Measurements from ENCODE around the gene RHOU. TPM values are rescaled to one million over a fixed set of nuclear protein-coding genes. Genes with fewer than 3 reads are reported as not detected.

RHOU gene
- total RNA-seq, 1 experiment from 2014 or later: not detected

DNA sequence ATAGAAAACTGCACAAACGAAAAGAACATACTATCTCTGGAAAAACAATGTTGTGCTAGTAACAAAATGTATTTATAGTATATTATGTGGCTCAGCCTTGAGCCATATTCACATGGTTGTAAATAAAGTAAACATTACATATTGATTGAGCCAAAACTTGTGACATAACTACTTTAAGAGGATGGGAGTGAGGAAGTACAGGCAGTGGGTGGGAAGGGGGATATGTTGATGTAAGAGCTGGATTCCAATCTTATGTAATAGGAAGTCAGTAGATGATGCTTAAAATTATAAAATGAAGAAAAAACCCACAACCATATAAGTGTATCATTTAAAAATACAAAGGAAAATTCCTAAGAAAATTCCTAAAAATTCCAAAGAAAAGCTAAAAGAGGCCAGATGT lies 42.7 kb downstream of the RHOU start:
- no TSS peak for BruUV-seq (replicated peaks)
- Histone ChIP-seq H3F3A (ENCODE audit: insufficient read depth, low read depth) (no peaks in the 10 kb centered on the region), H3K9me2 (ENCODE audit: insufficient read depth) (no peaks in the 10 kb centered on the region; the same call in 1 of the 2 replicates), H3K9me3 (ENCODE audit: insufficient read depth, low read depth) (no peaks in the 10 kb centered on the region), H2AFZ (no peak overlapping the region), H3K79me2 (ENCODE audit: low read depth) (no peaks in the 10 kb centered on the region), H3K27me3 (ENCODE audit: insufficient read depth, low read depth) (peaks cover 32% of the 10 kb centered on the region), H3K4me3 (no peak overlapping the region), H3K27ac (no peak overlapping the region), H3K4me2 (no peak overlapping the region), H3K36me3 (ENCODE audit: low read depth) (no peaks in the 10 kb centered on the region), H4K20me1 (ENCODE audit: insufficient read depth) (no peaks in the 10 kb centered on the region), H3K4me1 (replicated peaks; ENCODE audit: insufficient read depth) (no peaks in the 10 kb centered on the region)
- TF ChIP-seq, protein P1, sequence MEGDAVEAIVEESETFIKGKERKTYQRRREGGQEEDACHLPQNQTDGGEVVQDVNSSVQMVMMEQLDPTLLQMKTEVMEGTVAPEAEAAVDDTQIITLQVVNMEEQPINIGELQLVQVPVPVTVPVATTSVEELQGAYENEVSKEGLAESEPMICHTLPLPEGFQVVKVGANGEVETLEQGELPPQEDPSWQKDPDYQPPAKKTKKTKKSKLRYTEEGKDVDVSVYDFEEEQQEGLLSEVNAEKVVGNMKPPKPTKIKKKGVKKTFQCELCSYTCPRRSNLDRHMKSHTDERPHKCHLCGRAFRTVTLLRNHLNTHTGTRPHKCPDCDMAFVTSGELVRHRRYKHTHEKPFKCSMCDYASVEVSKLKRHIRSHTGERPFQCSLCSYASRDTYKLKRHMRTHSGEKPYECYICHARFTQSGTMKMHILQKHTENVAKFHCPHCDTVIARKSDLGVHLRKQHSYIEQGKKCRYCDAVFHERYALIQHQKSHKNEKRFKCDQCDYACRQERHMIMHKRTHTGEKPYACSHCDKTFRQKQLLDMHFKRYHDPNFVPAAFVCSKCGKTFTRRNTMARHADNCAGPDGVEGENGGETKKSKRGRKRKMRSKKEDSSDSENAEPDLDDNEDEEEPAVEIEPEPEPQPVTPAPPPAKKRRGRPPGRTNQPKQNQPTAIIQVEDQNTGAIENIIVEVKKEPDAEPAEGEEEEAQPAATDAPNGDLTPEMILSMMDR (conservative IDR thresholded peaks at IDR 0.05): no peak
- TF ChIP-seq EZH2 (IDR thresholded peaks at IDR 0.05; ENCODE audit: low read depth): no peak
- ChIA-PET CTCF (interaction anchor here (0.7 kb wide), 1 partner anchor 9 kb away, joined by 6 read pairs; no protein-coding TSS in a partner anchor), POLR2A (ENCODE audit: unreplicated experiment) (no interaction called here)
- no peak for DNase-seq
- intact Hi-C loops (cut with micrococcal nuclease; ENCODE audit: unreplicated experiment): no loop called here

DNA sequence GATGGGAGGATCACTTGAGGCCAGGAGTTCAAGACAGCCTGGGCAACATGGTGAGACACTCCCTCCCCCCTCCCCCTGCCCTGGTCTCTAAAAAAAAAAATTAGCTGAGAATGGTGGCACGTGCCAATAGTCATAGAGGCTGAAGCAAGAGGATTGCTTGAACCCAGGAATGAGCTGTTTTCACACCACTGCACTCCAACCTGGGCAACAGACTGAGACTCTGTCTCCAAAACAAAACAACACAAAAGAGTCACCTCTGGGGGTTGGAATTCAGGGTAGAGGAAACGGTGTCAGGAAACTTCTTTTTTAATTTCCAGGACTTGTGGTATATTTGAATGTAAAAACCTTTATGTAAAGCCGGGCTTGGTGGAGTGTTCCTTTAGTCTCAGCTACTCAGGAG lies 43.2 kb downstream of the RHOU start:
- no peaks in the 10 kb centered on the region for H3F3A ChIP-seq (ENCODE audit: insufficient read depth, low read depth)
- ChIA-PET POLR2A (ENCODE audit: unreplicated experiment) (no interaction called here), CTCF (interaction anchor here (0.7 kb wide), 1 partner anchor 9 kb away, joined by 6 read pairs; no protein-coding TSS in a partner anchor)
- no peaks in the 10 kb centered on the region for H3K36me3 ChIP-seq (ENCODE audit: low read depth)
- DNase-seq: no peak
- no peaks in the 10 kb centered on the region for H3K9me3 ChIP-seq (ENCODE audit: insufficient read depth, low read depth)
- no peak for TF ChIP-seq EZH2 (IDR thresholded peaks at IDR 0.05; ENCODE audit: low read depth)
- TF ChIP-seq, protein P1 (conservative IDR thresholded peaks at IDR 0.05): no peak
- H3K4me3 ChIP-seq: no peak overlapping the region
- H3K27ac ChIP-seq: no peak overlapping the region
- peaks cover 31% of the 10 kb centered on the region for H3K27me3 ChIP-seq (ENCODE audit: insufficient read depth, low read depth)
- H3K4me1 ChIP-seq (replicated peaks; ENCODE audit: insufficient read depth): no peaks in the 10 kb centered on the region
- intact Hi-C loops (cut with micrococcal nuclease; ENCODE audit: unreplicated experiment): no loop called here
- H3K79me2 ChIP-seq (ENCODE audit: low read depth): no peaks in the 10 kb centered on the region
- H2AFZ ChIP-seq: no peak overlapping the region
- H4K20me1 ChIP-seq (ENCODE audit: insufficient read depth): no peaks in the 10 kb centered on the region
- H3K9me2 ChIP-seq (ENCODE audit: insufficient read depth): no peaks in the 10 kb centered on the region; the same call in 1 of the 2 replicates
- BruUV-seq (replicated peaks): no TSS peak
- no peak overlapping the region for H3K4me2 ChIP-seq

DNA sequence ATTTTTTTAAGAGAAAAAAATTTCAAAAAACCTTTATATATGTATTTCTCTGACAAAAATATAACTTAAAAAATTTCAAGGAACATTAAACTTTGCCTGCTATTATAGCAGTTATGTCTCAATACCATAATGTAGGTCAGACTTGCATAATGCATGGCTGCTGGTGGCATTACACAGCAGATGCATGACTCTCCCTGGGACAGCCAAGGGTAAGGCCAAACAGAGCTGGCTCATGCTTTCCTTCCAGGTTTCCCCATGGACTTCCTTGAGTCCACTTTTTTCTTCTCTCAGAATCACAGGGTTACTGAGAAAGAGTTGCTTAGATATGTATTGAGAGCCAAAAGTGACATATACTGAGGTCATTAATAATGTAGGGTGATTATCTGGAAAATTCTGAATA lies 43.7 kb downstream of the RHOU start:
- no peak for DNase-seq
- Histone ChIP-seq H4K20me1 (ENCODE audit: insufficient read depth) (no peaks in the 10 kb centered on the region), H3K9me2 (ENCODE audit: insufficient read depth) (no peaks in the 10 kb centered on the region; the same call in 1 of the 2 replicates), H2AFZ (no peak overlapping the region), H3K9me3 (ENCODE audit: insufficient read depth, low read depth) (no peaks in the 10 kb centered on the region), H3K4me3 (no peak overlapping the region), H3K27ac (no peak overlapping the region), H3K27me3 (ENCODE audit: insufficient read depth, low read depth) (peaks cover 34% of the 10 kb centered on the region), H3K4me1 (replicated peaks; ENCODE audit: insufficient read depth) (no peaks in the 10 kb centered on the region), H3K4me2 (no peak overlapping the region), H3F3A (ENCODE audit: insufficient read depth, low read depth) (no peaks in the 10 kb centered on the region), H3K79me2 (ENCODE audit: low read depth) (no peaks in the 10 kb centered on the region), H3K36me3 (ENCODE audit: low read depth) (no peaks in the 10 kb centered on the region)
- intact Hi-C loops (cut with micrococcal nuclease; ENCODE audit: unreplicated experiment): no loop called here
- TF ChIP-seq, protein P1 (conservative IDR thresholded peaks at IDR 0.05): no peak
- TF ChIP-seq EZH2 (IDR thresholded peaks at IDR 0.05; ENCODE audit: low read depth): no peak
- no TSS peak for BruUV-seq (replicated peaks)
- ChIA-PET POLR2A (ENCODE audit: unreplicated experiment) (no interaction called here), CTCF (no interaction called here)
